HG03045 (cell line): ENCODE data around the gene IVNS1ABP.
A peak's percentile ranks its signal among the peaks of the same experiment; 100 is the strongest.
"Not testable (repeated sequence)": the region's sequence is repeated elsewhere in the genome, so short reads cannot be mapped to it uniquely, and the experiment has no call there.

Experiments used
- ATAC-seq: cut with Tn5 transposase; IDR thresholded peaks from one replicate; pipeline ENCODE4 v1.9.1; 2021; ENCODE audit warnings: mild to moderate bottlenecking, moderate library complexity; ENCODE audit not compliant: unreplicated experiment

IVNS1ABP gene

DNA sequence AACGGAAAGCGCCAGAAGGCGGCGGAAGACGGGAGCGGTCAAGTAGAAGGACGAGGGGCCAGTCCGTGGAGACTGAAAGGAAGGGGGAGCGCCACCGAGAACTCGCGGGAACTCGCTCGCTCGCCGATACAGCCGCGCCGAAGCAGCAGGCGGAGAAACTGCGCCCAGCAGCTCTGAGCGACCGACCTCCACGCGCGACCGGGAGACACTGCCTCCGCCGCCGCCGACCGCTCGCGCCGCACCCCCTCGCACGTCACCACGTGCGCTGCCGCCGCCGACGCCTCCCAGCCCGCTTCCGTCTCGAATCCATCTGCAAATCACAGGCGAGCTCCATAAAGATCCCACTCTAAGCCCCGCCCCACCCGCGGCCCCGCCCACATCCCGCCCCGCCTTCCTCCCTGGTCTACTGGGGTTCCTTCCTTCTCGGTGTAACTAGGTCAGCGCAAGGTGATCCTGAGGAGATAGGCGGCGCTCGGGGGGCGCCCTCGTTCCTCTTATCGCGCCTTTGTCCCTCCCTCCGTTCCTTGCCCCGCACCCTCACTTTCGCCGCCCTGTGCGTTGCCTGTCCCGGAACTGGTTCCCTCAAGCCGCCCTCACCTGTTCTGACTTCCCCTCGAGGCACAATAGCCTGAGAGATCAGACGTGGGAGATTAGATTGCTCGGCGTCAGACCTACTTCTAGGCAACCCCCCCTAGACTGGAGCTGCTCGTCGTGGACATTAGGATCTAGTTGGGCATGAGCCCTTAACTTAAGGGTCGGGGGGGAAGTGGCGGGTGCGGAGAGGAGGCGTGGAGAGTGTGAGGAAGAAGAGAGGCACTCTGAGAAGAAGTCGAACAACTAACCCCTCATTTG, at the start of gene IVNS1ABP:
Gene IVNS1ABP (minus strand): TSS at position 210 of the 852 bp plus-strand sequence. CDS start 7,750 bp downstream, outside the sequence.
- ATAC-seq, result peak; percentile 75

DNA sequence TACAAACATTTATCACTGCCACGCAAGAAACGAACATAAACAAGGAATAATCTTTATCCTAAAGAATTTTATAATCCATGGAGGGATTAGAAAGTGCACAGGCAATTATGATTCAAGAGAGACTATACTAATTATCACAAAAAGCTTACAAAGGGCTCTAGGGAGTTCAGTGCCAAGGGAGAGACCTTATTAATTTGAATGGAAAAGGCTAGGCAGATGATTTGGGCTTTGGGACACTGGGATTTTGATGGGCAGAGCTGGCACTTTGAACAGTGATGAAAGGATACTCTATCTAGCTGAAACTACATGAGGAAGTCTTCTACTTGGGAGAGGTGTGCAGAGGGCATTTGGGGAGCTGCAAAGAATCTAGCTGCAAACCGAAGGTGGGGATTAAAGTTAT, 48.9 kb upstream of the IVNS1ABP start:
- ATAC-seq, result no peak

DNA sequence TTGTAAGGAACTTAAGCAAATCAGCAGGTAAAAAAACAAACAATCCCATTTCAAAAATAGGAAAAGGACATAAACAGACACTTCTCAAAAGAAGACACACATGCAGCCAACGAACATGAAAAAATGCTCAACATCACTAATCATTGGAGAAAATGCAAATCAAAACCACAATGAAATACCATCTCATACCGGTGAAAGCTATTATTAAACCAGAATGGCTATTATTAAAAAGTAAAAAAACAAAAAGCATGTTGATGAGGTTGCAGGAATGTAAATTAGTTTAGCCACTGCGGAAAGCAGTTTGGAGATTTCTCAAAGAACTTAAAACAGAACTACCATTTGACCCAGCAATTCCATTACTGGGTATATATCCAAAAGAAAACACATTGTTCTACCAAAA, 47.5 kb upstream of the IVNS1ABP start:
- ATAC-seq, result not testable (repeated sequence)

DNA sequence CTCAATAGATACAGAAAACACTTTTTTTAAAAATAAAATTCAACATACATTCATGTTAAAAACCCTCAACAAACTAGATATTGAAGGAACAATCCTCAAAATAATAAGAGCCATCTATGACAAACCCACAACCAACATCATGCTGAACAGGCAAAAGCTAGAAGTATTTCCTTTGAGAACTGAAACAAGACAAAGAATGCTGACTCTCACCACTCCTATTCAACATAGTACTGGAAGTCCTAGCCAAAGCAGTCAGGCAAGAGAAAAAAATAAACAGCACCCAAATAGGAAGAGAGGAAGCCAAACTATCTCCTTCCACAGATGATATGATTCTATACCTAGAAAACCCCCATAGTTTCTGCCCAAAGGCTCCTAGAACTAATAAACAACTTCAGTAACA, 46.2 kb upstream of the IVNS1ABP start:
- no peak for ATAC-seq

DNA sequence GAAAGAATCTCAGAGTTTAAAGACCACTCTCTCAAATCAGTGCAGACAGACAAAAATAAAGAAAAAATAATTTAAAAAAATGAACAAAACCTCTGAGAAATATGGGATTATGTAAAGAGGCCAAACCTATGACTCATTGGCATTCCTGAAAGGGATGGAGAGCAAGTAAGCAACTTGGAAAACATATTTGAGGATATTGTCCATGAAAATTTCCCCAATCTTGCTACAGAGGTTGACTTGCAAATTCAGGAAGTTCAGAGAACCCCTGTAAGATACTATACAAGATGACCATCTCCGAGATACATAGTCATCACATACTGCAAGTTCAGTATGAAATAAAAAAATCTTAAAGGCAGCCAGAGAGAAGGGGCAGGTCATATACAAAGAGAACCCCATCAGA, 43.7 kb upstream of the IVNS1ABP start:
- ATAC-seq, result no peak

DNA sequence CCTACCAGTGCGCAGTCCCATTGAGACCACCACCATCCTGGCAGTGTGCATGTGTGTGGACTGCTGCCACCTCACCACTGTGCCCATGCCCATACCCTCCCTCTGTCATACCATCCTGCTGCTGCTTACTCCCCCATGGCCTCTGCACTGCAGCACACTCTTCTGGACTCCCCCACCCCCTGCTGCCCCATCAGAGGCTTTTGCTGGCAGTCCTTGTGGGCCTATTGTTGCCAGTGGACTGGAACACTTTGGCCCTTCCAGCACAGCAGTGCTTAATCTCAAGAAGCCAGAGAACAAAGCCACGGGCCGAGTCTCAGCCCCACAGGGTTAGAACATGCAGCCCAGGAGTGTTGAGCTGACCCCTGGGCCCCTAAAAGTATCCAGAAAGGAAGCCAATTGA, 41.9 kb upstream of the IVNS1ABP start:
- ATAC-seq, result no peak

DNA sequence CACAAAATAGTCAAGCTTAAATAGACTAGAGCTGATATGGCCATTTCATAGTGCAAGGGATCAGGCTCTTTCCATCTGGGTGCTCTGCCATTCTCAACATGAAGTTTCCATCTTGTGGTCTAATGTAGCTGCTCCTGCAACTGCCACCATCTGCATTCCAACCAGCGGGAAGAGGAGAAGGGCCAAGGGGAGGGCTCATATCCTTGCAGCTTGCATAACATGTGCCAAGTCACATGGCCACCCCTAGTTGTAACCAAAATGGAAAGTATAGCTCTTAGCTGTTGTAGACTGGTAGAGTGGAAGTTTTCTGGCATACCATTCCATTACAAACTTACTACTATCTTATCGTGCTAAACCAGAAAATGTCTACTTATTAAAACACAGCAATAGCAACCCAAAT, 38.9 kb upstream of the IVNS1ABP start:
- ATAC-seq, result no peak

DNA sequence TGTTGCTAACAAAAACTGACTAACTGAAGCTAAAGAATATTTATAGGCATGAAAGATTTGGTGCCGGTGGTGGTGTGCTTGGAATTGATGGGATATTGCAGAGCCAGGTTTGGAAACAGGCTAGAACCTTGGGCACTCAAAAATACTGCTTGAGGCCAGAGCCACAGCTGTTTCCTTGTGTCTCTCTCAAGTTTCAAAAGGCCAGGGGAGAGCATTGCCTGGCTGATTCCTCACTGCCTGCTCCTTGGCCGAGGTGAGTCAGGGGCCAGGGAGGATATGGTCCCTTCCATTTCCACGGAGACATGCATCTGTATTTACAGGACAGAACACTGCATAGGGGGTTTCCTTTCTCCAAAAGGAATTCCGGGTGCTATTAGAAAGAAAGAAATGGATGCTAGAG, 36.1 kb upstream of the IVNS1ABP start:
- ATAC-seq, result no peak

DNA sequence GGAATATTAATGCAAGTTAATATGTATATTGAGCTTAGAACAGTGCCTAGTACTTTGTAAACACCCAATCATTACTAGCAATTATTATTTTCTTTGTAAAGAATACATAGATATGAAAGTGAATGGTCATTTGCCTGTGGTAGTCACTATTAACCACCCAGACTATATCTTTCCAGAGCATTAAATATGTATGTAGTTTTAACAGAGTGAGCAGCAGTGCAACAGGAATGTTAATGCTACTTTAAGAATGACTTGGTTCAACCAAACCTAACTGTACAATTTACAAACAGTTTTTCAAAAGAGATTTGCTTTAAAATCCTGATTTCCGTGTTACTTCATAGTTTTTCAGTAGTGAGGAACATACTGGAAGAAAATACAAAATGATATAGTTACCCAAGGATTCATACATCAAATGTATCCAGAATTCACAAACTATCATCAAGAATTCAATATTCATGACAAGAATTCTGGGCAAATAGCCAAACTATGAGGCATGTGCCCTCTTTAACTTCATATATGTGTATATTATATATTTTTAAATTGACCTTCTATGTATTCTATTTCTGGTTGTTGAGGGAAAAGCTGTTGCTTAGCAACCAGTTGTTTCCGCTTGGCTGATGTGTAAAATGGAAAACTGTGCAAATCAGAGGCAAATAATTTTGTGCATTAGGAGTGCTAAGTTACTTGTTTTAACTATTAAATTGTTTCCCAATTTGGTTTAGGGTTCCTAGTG, 34.9 kb upstream of the IVNS1ABP start:
- no peak for ATAC-seq

DNA sequence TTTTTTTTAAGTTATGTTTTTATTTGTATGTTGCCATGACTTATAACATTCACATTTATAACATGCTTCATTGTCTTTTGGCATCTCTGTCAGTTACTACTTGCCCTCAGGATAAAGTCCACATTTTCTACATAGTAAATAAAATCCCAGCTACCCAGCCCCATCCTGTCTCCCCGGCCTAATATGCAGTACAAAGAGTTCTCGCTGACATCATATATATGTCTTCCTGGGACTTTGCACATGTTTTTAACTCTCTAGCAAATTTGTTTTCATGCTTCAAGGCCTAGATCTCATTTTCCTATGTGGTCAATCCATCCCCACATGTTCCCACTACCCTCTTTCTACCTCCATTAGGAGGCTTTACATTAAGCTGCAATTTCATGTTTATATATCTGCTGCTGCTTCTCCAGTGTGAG, 33.0 kb upstream of the IVNS1ABP start:
- ATAC-seq, result no peak

DNA sequence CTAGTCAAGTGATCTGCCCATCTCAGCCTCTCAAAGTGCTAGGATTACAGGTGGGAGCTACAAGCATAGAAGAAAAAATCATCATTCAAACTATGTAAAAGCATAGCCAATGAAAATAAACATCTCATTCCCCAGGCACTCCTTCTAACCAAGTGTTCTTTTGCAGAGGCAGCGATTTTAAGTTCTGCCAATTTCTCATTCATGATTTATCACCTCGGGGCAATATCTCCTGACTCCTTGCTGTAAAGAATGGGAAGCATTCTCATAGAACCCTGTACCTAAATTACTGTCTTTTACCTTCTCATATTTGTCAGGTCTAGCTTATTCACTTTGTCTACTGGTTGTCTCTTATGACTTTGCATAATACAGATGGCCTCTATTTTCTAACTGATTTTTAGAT, 32.5 kb upstream of the IVNS1ABP start:
- ATAC-seq, result no peak

DNA sequence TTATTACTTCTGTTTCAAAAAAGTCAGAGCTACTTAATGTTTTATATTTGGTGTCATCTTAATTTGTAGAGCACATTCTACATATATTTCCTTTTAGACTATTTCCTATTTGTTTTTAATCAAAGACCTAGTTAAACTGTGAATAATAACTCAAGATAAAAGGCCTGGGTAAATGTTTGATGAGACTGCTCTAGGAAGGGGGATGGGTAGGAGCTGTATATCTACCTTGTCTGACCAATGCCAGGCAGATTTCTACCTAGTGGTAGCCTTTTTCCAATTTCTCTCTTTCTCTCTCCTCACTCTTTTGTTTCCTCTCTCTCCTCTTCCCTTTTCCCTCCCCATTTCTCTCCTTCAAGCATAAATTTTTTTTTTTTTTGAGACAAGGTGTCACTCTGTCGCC, 31.9 kb upstream of the IVNS1ABP start:
- no peak for ATAC-seq

DNA sequence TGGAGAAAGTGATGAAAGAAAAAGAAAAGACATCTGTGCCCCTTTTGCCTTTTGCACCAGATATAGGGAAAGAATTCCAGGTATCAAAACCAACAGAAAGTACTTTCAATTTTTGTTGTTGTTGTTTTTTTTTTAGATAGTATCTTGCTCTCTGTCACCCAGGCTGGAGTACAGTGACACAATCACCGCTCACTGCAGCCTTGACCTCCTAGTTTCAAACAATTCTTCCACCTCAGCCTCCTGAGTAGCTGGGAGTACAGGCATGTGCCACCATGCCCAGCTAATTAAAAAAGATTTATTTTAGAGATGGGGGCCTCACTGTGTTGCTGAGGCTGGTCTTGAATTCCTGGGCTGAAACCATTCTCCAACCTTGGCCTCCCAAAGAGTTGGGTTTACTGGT, 31.3 kb upstream of the IVNS1ABP start:
- no peak for ATAC-seq

DNA sequence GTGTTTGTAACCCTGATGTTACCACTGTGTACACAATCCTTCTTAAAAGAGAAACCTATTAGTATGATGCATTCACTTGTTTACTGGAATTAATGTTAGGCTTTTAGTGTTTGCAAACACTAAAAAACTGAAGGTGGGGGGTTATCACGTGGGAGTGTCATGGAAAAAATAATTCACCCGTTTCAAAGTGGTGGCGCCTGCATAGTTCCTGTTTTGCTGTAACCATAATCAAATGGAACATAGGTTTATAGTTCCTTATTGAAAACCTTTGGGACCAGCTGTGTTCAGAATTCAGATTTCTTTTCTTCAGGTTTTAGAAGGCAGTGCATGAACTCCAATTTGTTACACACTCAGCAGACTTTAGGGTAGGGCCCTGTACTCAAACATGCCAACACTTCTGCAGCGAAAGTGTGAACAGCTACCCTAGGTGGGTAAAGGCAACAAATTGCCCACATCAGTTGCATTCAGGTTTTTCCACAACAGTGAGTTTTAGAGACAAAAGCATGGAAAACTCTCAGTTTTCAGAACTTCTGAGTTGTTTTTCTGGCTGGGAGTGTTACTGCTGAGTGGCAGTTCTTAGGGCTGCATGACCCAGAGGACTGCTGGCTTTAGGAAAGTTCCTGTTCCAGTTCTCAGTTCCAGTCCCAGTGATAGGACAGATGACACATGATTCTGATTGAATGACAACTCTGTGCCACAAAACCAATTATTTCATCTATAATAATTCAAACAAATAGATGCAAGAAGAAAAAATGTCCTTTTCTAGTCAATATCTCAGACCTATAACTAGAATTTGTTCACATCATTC, 29.1 kb upstream of the IVNS1ABP start:
- no peak for ATAC-seq

DNA sequence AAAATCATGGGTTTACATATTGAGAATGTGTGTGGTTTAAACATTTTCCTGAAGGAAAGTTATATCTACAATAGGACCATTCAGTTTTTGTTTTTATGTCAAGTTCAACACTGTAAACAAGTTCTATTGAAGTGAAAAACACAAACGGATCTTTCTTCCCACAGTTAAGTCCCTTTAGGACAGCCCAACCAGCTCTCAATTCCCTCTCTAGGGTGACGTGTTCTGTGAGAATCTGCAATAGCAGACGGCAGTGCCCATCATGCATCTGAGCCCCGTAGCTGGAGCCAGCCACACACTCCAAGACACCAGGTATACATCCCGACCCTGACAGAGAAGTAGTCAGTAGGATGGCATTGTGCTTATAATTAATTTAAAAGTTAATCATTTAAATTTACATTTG, 26.3 kb upstream of the IVNS1ABP start:
- no peak for ATAC-seq

DNA sequence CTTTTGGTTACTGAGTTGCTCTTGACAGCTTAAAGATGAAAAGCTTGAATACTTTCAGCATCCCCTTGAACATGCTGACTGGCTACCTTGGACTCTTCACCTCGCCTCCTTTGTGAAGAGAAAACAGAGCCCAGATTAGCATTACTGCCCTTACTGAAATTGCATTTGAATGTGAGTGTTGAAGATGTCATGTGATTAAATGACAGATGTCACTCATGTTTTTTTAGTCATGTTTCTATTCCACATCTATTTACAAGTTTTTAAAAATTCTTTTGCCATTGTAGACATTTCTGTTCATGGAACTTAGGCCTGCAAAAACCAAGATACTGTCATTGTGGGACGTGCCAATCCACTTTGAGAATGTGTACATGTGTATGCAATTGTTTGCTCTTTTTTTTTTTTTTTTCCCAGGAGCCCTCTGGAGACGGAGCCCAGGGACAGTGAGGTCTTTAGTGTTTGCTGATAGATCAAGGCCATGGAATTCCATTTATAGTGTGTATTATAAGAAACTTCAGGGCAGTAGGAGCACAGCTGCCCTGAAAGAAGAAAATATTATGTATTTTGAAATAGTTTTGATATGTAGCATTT, 25.7 kb upstream of the IVNS1ABP start:
- ATAC-seq, result no peak

DNA sequence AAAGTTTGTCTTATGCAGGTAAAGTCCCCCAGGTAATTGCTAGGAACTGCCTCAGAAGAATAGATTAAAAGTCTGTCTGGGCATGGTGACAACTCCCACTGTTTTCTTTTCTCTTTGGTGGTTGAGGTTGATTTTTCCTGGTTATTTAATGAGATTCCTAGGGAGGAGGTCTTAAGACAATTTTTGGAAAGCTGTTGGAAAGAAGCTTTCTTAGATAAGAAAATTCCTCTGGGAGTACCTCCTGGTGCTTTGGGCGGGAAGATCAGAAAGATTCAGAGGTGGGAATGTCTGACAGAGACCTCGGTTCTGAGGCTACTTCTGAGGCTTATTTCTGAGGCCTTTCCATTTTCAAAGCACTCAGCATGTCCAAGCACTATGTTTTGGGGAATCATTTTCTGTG, 25.0 kb upstream of the IVNS1ABP start:
- ATAC-seq, result no peak

DNA sequence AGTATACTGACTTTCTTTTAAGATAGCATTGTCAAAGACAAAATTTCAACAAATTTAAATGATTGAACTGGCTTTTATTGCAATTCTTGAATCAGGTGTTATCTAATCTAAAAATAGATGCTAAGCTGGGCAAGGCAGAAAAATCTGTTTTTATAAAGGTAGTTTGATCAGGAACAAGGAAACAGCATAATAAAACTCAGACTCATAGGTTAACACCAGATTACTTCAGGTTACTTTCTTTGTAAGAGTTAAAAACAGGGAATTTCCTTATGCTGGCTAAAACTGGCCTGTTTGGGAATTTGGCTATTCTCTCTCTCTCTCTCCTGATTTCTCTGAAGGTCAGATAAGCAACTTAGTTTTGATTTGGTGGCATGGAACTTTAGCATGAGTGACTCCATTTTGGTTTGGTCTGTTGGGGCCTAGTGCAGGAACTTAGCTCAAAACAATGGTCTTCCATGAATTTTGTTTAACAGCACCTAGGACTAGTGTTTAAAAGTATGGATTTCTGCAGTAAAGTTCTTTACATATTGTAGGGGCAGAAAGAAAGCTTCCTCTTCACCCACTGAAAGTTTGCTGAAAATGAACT, 24.2 kb upstream of the IVNS1ABP start:
- no peak for ATAC-seq

DNA sequence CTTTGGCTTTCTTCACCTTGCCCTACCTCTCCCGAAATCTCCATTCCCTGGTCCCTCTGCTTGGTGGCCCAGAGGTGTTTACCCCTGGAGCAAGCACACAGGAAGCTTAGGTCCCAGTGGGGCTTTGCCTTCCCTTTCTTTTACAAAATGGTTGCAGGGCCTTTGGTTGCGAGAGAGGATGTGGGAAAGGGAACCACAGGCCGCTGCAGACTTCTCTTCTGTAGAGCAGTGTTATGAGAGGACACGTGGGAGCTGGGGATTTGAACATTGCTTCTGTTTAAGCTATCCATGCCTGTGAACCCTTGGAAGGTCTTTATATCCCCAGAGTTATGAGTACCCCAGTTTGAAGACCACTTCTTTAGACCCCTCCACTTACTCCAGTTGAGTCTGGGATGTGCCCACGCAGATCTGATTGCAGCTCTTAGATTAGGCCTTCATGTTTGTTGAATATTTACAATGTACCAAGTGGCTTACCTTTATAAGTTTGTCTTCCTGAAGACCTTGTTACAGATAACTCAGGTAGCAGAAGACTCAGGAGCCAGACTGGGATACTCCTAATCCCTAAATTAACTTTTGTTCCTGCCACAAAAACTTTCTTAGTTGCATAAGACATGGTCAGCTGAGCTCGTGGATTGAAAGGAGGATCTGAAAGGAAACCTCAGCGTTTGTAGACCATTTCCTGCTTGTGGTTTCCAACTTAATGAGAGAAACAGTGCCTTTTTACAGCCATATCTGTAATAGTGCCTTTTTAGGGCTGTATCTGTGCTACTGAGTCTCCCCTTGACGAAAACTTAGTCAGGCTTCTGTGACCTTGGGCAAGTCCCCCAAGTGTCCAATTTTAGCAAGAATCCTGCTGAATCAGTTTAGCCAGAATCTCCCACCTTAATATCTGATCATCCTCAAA, 21.9 kb upstream of the IVNS1ABP start:
- ATAC-seq, result peak; percentile 95

DNA sequence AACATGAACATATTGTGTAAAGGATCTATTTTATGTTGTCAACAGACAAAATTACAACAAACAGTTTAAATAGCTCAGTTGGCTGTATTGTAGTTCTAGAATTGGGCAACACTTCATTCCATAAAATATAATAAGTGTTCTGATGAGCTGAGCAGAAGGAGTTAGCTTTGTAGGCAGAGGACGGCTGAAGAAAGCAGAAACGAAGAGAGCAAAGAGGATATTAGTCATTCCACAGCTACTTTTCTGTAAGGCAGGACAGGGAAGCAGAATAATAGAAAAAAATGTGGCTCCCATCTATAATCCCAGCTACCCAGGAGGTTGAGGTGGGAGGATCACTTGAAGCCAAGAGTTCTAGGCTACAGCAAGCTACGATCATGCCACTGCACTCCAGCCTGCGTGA, 20.2 kb upstream of the IVNS1ABP start:
- no peak for ATAC-seq
